GM12891 (cell line): Measurements from ENCODE around the gene PITPNC1.

ENCODE experiments used
- PAX5 ChIP-seq: IDR thresholded peaks from 2 replicates; pipeline ENCODE4 v1.6.1; 2011; ENCODE audit warnings: low read length, moderate library complexity, mild to moderate bottlenecking; ENCODE audit not compliant: insufficient read depth, severe bottlenecking
- POLR2A ChIP-seq: IDR thresholded peaks from 2 replicates; pipeline ENCODE4 v1.6.1; 2011; ENCODE audit warnings: low read depth, low read length, control low read depth
- POLR2AphosphoS5 ChIP-seq: IDR thresholded peaks from 2 replicates; pipeline ENCODE4 v1.6.1; 2011; ENCODE audit warnings: low read depth, low read length, control low read depth
- SPI1 ChIP-seq: IDR thresholded peaks from 2 replicates; pipeline ENCODE4 v1.6.1; 2011; ENCODE audit warnings: low read depth, low read length, control low read depth
- TAF1 ChIP-seq: IDR thresholded peaks from 2 replicates; pipeline ENCODE4 v1.6.1; 2011; ENCODE audit warnings: low read depth, low read length, control low read depth

GRCh38 chr17:67602444-67602843, 225.4 kb downstream of the PITPNC1 start:
- TF ChIP-seq POLR2A (no peak), TAF1 (no peak), POLR2AphosphoS5 (no peak), PAX5 (no peak), SPI1 (no peak)
